CD4-positive, alpha-beta T cell (primary cell): ENCODE results near the gene RBM33. TPM values are rescaled to one million over a fixed set of nuclear protein-coding genes. Genes with fewer than 3 reads are reported as not detected.

Source experiments
- ATAC-seq: fragments of 200-7000 bp; cut with Tn5 transposase; one replicate; pipeline ENCODE4 v1.10.0; 2022; ENCODE audit warnings: mild to moderate bottlenecking; ENCODE audit not compliant: poor library complexity
- CTCF ChIA-PET: fragments of 350-600 bp; sonication (Branson Sonifier 250); formaldehyde crosslinking; loops from one replicate; lab custom pipeline; 2021; ENCODE audit warnings: antibody characterized with exemption, inconsistent platforms; lab: Charles Lee
- POLR2A ChIA-PET: fragments of 350-600 bp; sonication (Branson Sonifier 250); formaldehyde crosslinking; loops from one replicate; lab custom pipeline; 2021; ENCODE audit warnings: antibody characterized with exemption, inconsistent platforms; lab: Charles Lee
- DNase-seq, 14 experiments: peaks; one replicate each; pipeline ENCODE4 v3.0.0-alpha.2; 2013 to 2020; ENCODE audit warnings: mixed read lengths in 2 of 14
- H3K27ac ChIP-seq, 2 donors: one replicate each; pipeline versions ENCODE4 v1.5.1 to v1.7.0; 2013; ENCODE audit warnings: low read length in 2 of 2, low read depth in 1 of 2, mild to moderate bottlenecking in 1 of 2
- H3K27me3 ChIP-seq, 2 experiments: 1 replicate in 1 of 2; 2 replicates in 1 of 2; pipeline versions ENCODE4 v1.6.1 to v1.7.0; 2013; ENCODE audit warnings: low read length in 2 of 2, control low read depth in 1 of 2, mild to moderate bottlenecking in 1 of 2, moderate library complexity in 1 of 2; ENCODE audit not compliant: insufficient read depth in 2 of 2, control insufficient read depth in 1 of 2
- H3K36me3 ChIP-seq: one replicate; pipeline ENCODE4 v1.6.1; 2013; ENCODE audit warnings: low read length, control low read depth; ENCODE audit not compliant: insufficient read depth
- H3K4me1 ChIP-seq: one replicate; pipeline ENCODE4 v1.6.1; 2013; ENCODE audit warnings: low read length, control low read depth; ENCODE audit not compliant: insufficient read depth
- H3K4me3 ChIP-seq: one replicate; pipeline ENCODE4 v1.5.1; 2013; ENCODE audit warnings: mild to moderate bottlenecking, low read length, moderate library complexity
- H3K9me3 ChIP-seq, 2 experiments: 1 replicate in 1 of 2; 2 replicates in 1 of 2; pipeline versions ENCODE4 v1.6.1 to v1.7.0; 2013; ENCODE audit warnings: low read length in 2 of 2, mild to moderate bottlenecking in 2 of 2, control low read depth in 1 of 2, moderate library complexity in 1 of 2; ENCODE audit not compliant: control insufficient read depth in 1 of 2, insufficient read depth in 1 of 2
- H3K27ac Mint-ChIP-seq: one replicate; pipeline ENCODE4 v1.8.0; 2020; ENCODE audit warnings: mixed read lengths
- H3K27me3 Mint-ChIP-seq: one replicate; pipeline ENCODE4 v1.8.0; 2021; ENCODE audit warnings: mixed read lengths
- H3K36me3 Mint-ChIP-seq: one replicate; pipeline ENCODE4 v1.8.0; 2021; ENCODE audit warnings: low read depth, mixed read lengths
- H3K4me1 Mint-ChIP-seq: one replicate; pipeline ENCODE4 v1.8.0; 2021; ENCODE audit warnings: low read depth, mixed read lengths
- H3K4me3 Mint-ChIP-seq: one replicate; pipeline ENCODE4 v1.8.0; 2020; ENCODE audit warnings: mild to moderate bottlenecking, mixed read lengths
- H3K9me3 Mint-ChIP-seq: one replicate; pipeline ENCODE4 v1.8.0; 2020; ENCODE audit warnings: mixed read lengths
- CTCF ChIP-seq: fragments of 200-600 bp; IDR thresholded peaks from one replicate; pipeline ENCODE4 v1.8.0; 2022; ENCODE audit warnings: antibody characterized with exemption, mild to moderate bottlenecking
- intact Hi-C, 2 experiments: fragments of 100-400 bp; cut with DNase I in 1 of 2; cut with micrococcal nuclease in 1 of 2; formaldehyde crosslinking; loops; one replicate each; pipeline versions ENCODE4 v1.15.1 to v1.9.0; 2023 to 2025; cut with DNase I, micrococcal nuclease
- total RNA-seq, 174 experiments: library from RNA in 2 of 174; stranded (reverse) in 2 of 174; gene quantifications; one replicate each; pipeline ENCODE4 v1.2.3 and lab custom pipeline; 2021 to 2026

Gene RBM33
- total RNA-seq, 2 experiments from 2014 or later, result 178 to 184 TPM

GRCh38 chr7:155778349-155778748, 133.9 kb downstream of the RBM33 start:
- ATAC-seq, result no peak
- ChIA-PET CTCF (no interaction called here), POLR2A (no interaction called here)
- no peaks in the 10 kb centered on the region for H3K9me3 Mint-ChIP-seq
- H3K27ac ChIP-seq, result no peak overlapping the region
- H3K4me1 Mint-ChIP-seq, result no peaks in the 10 kb centered on the region
- TF ChIP-seq CTCF, result no peak
- no peaks in the 10 kb centered on the region for H3K27me3 ChIP-seq
- peaks cover 0 to 3% of the 10 kb centered on the region in 2 experiments for H3K9me3 ChIP-seq
- no peak overlapping the region for H3K4me3 ChIP-seq
- peaks cover 85% of the 10 kb centered on the region for H3K36me3 ChIP-seq
- H3K36me3 Mint-ChIP-seq, result peaks cover 94% of the 10 kb centered on the region
- no peak overlapping the region for H3K4me3 Mint-ChIP-seq
- H3K27me3 Mint-ChIP-seq, result no peaks in the 10 kb centered on the region
- no peak for DNase-seq
- no peaks in the 10 kb centered on the region for H3K4me1 ChIP-seq
- H3K27ac Mint-ChIP-seq, result no peak overlapping the region
- intact Hi-C loops, result no loop called here

GRCh38 chr7:155780884-155781283, 136.4 kb downstream of the RBM33 start:
- no peak overlapping the region for H3K27ac Mint-ChIP-seq
- Histone ChIP-seq H3K4me3 (no peak overlapping the region), H3K9me3 (peaks cover 0 to 3% of the 10 kb centered on the region in 2 experiments), H3K4me1 (no peaks in the 10 kb centered on the region), H3K27ac (no peak overlapping the region), H3K36me3 (peaks cover 60% of the 10 kb centered on the region), H3K27me3 (no peaks in the 10 kb centered on the region)
- intact Hi-C loops, result no loop called here
- H3K9me3 Mint-ChIP-seq, result no peaks in the 10 kb centered on the region
- TF ChIP-seq CTCF, result no peak
- ATAC-seq, result no peak
- no peak for DNase-seq
- H3K36me3 Mint-ChIP-seq, result peaks cover 80% of the 10 kb centered on the region
- H3K4me3 Mint-ChIP-seq, result no peak overlapping the region
- ChIA-PET CTCF (interaction anchor here (1.0 kb wide), 1 partner anchor 182 kb away, joined by 4 read pairs; no protein-coding TSS in a partner anchor), POLR2A (no interaction called here)
- peaks cover 3% of the 10 kb centered on the region for H3K4me1 Mint-ChIP-seq
- peaks cover 6% of the 10 kb centered on the region for H3K27me3 Mint-ChIP-seq

GRCh38 chr7:155781433-155781832, 137.0 kb downstream of the RBM33 start:
- H3K4me3 Mint-ChIP-seq, result no peak overlapping the region
- Histone ChIP-seq H3K27ac (no peak overlapping the region), H3K4me3 (no peak overlapping the region), H3K27me3 (no peaks in the 10 kb centered on the region), H3K9me3 (peaks cover 0 to 3% of the 10 kb centered on the region in 2 experiments), H3K4me1 (no peaks in the 10 kb centered on the region), H3K36me3 (peaks cover 54% of the 10 kb centered on the region)
- peaks cover 12% of the 10 kb centered on the region for H3K27me3 Mint-ChIP-seq
- ATAC-seq (no peak), DNase-seq (no peak)
- intact Hi-C loops, result no loop called here
- H3K9me3 Mint-ChIP-seq, result no peaks in the 10 kb centered on the region
- no peak overlapping the region for H3K27ac Mint-ChIP-seq
- peaks cover 77% of the 10 kb centered on the region for H3K36me3 Mint-ChIP-seq
- POLR2A ChIA-PET, result no interaction called here
- CTCF ChIA-PET, result no interaction called here
- H3K4me1 Mint-ChIP-seq, result peaks cover 8% of the 10 kb centered on the region
- TF ChIP-seq CTCF, result no peak
